ENCODE data around the gene KNG1. TPM values are rescaled to one million over a fixed set of nuclear protein-coding genes. Genes with fewer than 3 reads are reported as not detected.

Gene KNG1
- total and polyA plus RNA-seq, 2 donors (not counting 3 experiments of a cell fraction or from before 2014, with no cell fraction given) = not detected

- Histone ChIP-seq H3K4me2 (ENCODE audit: insufficient read depth, low read length) (no peak overlapping the region), H3K4me1 (ENCODE audit: control insufficient read depth, extremely low read depth, insufficient read depth, low read length) (no peaks in the 10 kb centered on the region), H3K9me1 (replicated peaks; ENCODE audit: control insufficient read depth, extremely low read depth, insufficient read depth, low read length) (no peaks in the 10 kb centered on the region), H3K9ac (replicated peaks; ENCODE audit: extremely low read depth, insufficient read depth, low read length) (no peak overlapping the region), H3K36me3 (ENCODE audit: control insufficient read depth in 2 of 2, extremely low read depth in 1 of 2, insufficient read depth in 2 of 2, low read length in 2 of 2) (no peaks in the 10 kb centered on the region), H3K9me3 (replicated peaks; ENCODE audit: control insufficient read depth, insufficient read depth, low read length) (no peaks in the 10 kb centered on the region), H3K27me3 (ENCODE audit: control insufficient read depth in 2 of 2, insufficient read depth in 2 of 2, low read length in 2 of 2) (peaks cover 0 to 3% of the 10 kb centered on the region in 2 experiments), H3K4me3 (replicated peaks in 1 of 3; ENCODE audit: insufficient read depth in 1 of 3, low read depth in 1 of 3, low read length in 3 of 3) (no peak overlapping the region), H3K27ac (ENCODE audit: insufficient read depth, low read depth, low read length) (no peak overlapping the region), H3K79me2 (ENCODE audit: control insufficient read depth, insufficient read depth, low read length) (no peaks in the 10 kb centered on the region), H4K20me1 (replicated peaks; ENCODE audit: control insufficient read depth, extremely low read depth, insufficient read depth, low read length) (no peaks in the 10 kb centered on the region), H2AFZ (ENCODE audit: low read depth, low read length) (no peak overlapping the region)
- intact Hi-C loops (cut with micrococcal nuclease) = no loop called here
- DNase-seq (ENCODE audit: low read depth, low spot score) (peak; percentile 0), FAIRE-seq (no peak)
- TF ChIP-seq JUN (IDR thresholded peaks at IDR 0.05; ENCODE audit: borderline replicate concordance, insufficient read depth, insufficient read length, low read depth) (no peak), POLR2A (IDR thresholded peaks at IDR 0.05; ENCODE audit: low read depth, low read length) (no peak), FOS (IDR thresholded peaks at IDR 0.05; ENCODE audit: borderline replicate concordance, insufficient read depth, low read length) (no peak), POLR2AphosphoS5 (IDR thresholded peaks at IDR 0.05; ENCODE audit: insufficient read depth, low read depth, low read length) (no peak), CTCF (IDR thresholded peaks at IDR 0.05; ENCODE audit: extremely low read depth in 1 of 2, insufficient read depth in 1 of 2, low read depth in 1 of 2, low read length in 2 of 2) (no peak), MYC (IDR thresholded peaks at IDR 0.05; ENCODE audit: low read depth, low read length) (no peak), EZH2 (IDR thresholded peaks at IDR 0.05; ENCODE audit: borderline replicate concordance, low read depth, low read length, severe bottlenecking) (no peak), GATA2 (IDR thresholded peaks at IDR 0.05; ENCODE audit: insufficient read depth, insufficient read length, low read depth, low read length) (no peak), MAX (IDR thresholded peaks at IDR 0.05; ENCODE audit: insufficient read depth, insufficient read length) (no peak)
- no TSS peak for BruUV-seq (replicated peaks)
- dilution Hi-C loops (cut with MboI; ENCODE audit: extremely low pct_ligation_motif_present, low sequenced_read_pairs) = no loop called here
- CTCF ChIA-PET = no interaction called here
- POLR2A ChIA-PET = no interaction called here
Observed at GRCh38 chr3:186680869-186681268, 36.3 kb upstream of the KNG1 start.

Measured in endothelial cell of umbilical vein (primary cell).